HepG2 (cell line): ENCODE data around the gene PAQR7.

Source experiments
- ADNP ChIP-seq: sonication (generic); formaldehyde crosslinking; IDR thresholded peaks from 2 replicates; pipeline ENCODE4 v1.4.0; 2020; ENCODE audit warnings: missing genetic modification reagents
- ESRRA ChIP-seq: sonication (generic); formaldehyde crosslinking; IDR thresholded peaks from 2 replicates; pipeline ENCODE4 v1.5.1; 2020; ENCODE audit warnings: mild to moderate bottlenecking, low read depth, missing genetic modification reagents
- HMG20A ChIP-seq: IDR thresholded peaks from 2 replicates; pipeline ENCODE4 v1.6.1; 2016; ENCODE audit warnings: borderline replicate concordance
- PHB2 ChIP-seq: fragments of 450-650 bp; IDR thresholded peaks from 2 replicates; pipeline ENCODE4 v1.6.1; 2018; ENCODE audit not compliant: partially characterized antibody
- POLR2A ChIP-seq, 2 experiments: IDR thresholded peaks; 2 replicates each; pipeline ENCODE4 v1.6.1; 2011; ENCODE audit warnings: low read depth in 2 of 2, low read length in 2 of 2, mild to moderate bottlenecking in 1 of 2, moderate library complexity in 1 of 2; ENCODE audit not compliant: insufficient read depth in 1 of 2
- PTBP1 ChIP-seq: fragments of 200-400 bp; formaldehyde crosslinking; IDR thresholded peaks from 2 replicates; pipeline ENCODE4 v1.6.1; 2018; ENCODE audit warnings: low read length, low read depth; ENCODE audit not compliant: poor library complexity, severe bottlenecking
- RAD21 ChIP-seq: fragments of 450-650 bp; formaldehyde crosslinking; IDR thresholded peaks from 2 replicates; pipeline ENCODE4 v1.5.0; 2020; ENCODE audit warnings: mild to moderate bottlenecking
- SMYD3 ChIP-seq: sonication (generic); formaldehyde crosslinking; IDR thresholded peaks from 2 replicates; pipeline ENCODE4 v1.8.1; 2023; ENCODE audit warnings: mild to moderate bottlenecking, missing genetic modification reagents
- ZNF510 ChIP-seq: sonication (generic); formaldehyde crosslinking; IDR thresholded peaks from 2 replicates; pipeline ENCODE4 v1.4.0; 2020; ENCODE audit warnings: low read depth, mild to moderate bottlenecking, missing genetic modification reagents
- ZNF772 ChIP-seq: sonication (generic); formaldehyde crosslinking; IDR thresholded peaks from 2 replicates; pipeline ENCODE4 v1.5.0; 2020; ENCODE audit warnings: mild to moderate bottlenecking, missing genetic modification reagents

- TF ChIP-seq PTBP1 (no peak), ZNF772 (CRISPR knock-in tag) (no peak), RAD21 (CRISPR knock-in tag) (no peak), ADNP (CRISPR knock-in tag) (no peak), HMG20A (CRISPR knock-in tag) (no peak), POLR2A (IDR thresholded peaks at IDR 0.05; ENCODE audit: insufficient read depth in 1 of 2, low read depth in 2 of 2, low read length in 2 of 2) (no peak), ESRRA (CRISPR knock-in tag) (no peak), PHB2 (no peak), ZNF510 (no peak), SMYD3 (CRISPR knock-in tag) (no peak)
Measured at GRCh38 chr1:25907601-25908000, 32.1 kb upstream of the PAQR7 start.
